Endothelial cell of umbilical vein (primary cell): ENCODE data around the gene AMH. TPM values are rescaled to one million over a fixed set of nuclear protein-coding genes. Genes with fewer than 3 reads are reported as not detected.

ENCODE experiments used
- BruUV-seq: library from RNA; stranded (reverse); fragments of 400-500 nt; replicated peaks from 2 replicates; lab custom pipeline; 2021; lab: Mats Ljungman, UMichigan
- CTCF ChIA-PET: fragments of 300-600, 350-600 bp; sonication (Branson Sonifier 250); formaldehyde crosslinking; loops from one replicate; lab custom pipeline; 2021; ENCODE audit warnings: antibody characterized with exemption, inconsistent platforms; lab: Charles Lee
- POLR2A ChIA-PET: fragments of 300-600, 350-600 bp; sonication (Branson Sonifier 250); formaldehyde crosslinking; loops from one replicate; lab custom pipeline; 2021; ENCODE audit warnings: antibody characterized with exemption, inconsistent platforms; lab: Charles Lee
- DNase-seq: peaks from one replicate; pipeline ENCODE4 v3.0.0-alpha.2; 2011; ENCODE audit warnings: low read depth, low spot score
- FAIRE-seq: peaks from 2 replicates; lab custom pipeline; 2011; peaks lifted over from hg19 to GRCh38; lab: Jason Lieb, UNC
- H2AFZ ChIP-seq: 2 replicates; pipeline ENCODE4 v1.6.0; 2012; ENCODE audit warnings: low read depth, low read length, control low read depth, inconsistent platforms
- H3K27ac ChIP-seq: 2 replicates; pipeline ENCODE4 v1.5.1; 2011; ENCODE audit warnings: low read depth, mild to moderate bottlenecking, control low read depth, low read length, moderate library complexity; ENCODE audit not compliant: insufficient read depth
- H3K27me3 ChIP-seq, 2 experiments: 2 replicates each; pipeline versions ENCODE4 v1.6.0 to v1.6.1; 2011; ENCODE audit warnings: low read length in 2 of 2, mixed read lengths in 1 of 2; ENCODE audit not compliant: control insufficient read depth in 2 of 2, insufficient read depth in 2 of 2
- H3K36me3 ChIP-seq, 2 experiments: 2 replicates in 1 of 2; 3 replicates in 1 of 2; pipeline ENCODE4 v1.5.1; 2011; ENCODE audit warnings: low read length in 2 of 2, mild to moderate bottlenecking in 1 of 2, moderate library complexity in 1 of 2; ENCODE audit not compliant: control insufficient read depth in 2 of 2, insufficient read depth in 2 of 2; ENCODE audit errors: extremely low read depth in 1 of 2
- H3K4me1 ChIP-seq: 3 replicates; pipeline ENCODE4 v1.5.1; 2011; ENCODE audit warnings: mild to moderate bottlenecking, low read length; ENCODE audit not compliant: control insufficient read depth, insufficient read depth; ENCODE audit errors: extremely low read depth
- H3K4me2 ChIP-seq: 2 replicates; pipeline ENCODE4 v1.6.1; 2011; ENCODE audit warnings: low read length, control low read depth, mixed read lengths; ENCODE audit not compliant: insufficient read depth
- H3K4me3 ChIP-seq, 3 experiments: fragments of 200-600 bp in 1 of 3; sonication (generic), shearing (Covaris generic) in 1 of 3; replicated peaks in 1 of 3; 2 replicates each; pipeline ENCODE4 v1.5.1; 2011 to 2016; ENCODE audit warnings: control low read depth in 3 of 3, low read length in 3 of 3, mild to moderate bottlenecking in 2 of 3, inconsistent platforms in 1 of 3, low read depth in 1 of 3, moderate library complexity in 1 of 3; ENCODE audit not compliant: insufficient read depth in 1 of 3
- H3K79me2 ChIP-seq: 2 replicates; pipeline ENCODE4 v1.6.0; 2012; ENCODE audit warnings: low read length, inconsistent platforms; ENCODE audit not compliant: control insufficient read depth, insufficient read depth
- H3K9ac ChIP-seq: replicated peaks from 2 replicates; pipeline ENCODE3; 2011; ENCODE audit warnings: low read length, control low read depth; ENCODE audit not compliant: insufficient read depth; ENCODE audit errors: extremely low read depth
- H3K9me1 ChIP-seq: replicated peaks from 3 replicates; pipeline ENCODE4 v1.6.0; 2011; ENCODE audit warnings: mild to moderate bottlenecking, low read length; ENCODE audit not compliant: control insufficient read depth, insufficient read depth; ENCODE audit errors: extremely low read depth
- H3K9me3 ChIP-seq: replicated peaks from 2 replicates; pipeline ENCODE4 v1.5.1; 2012; ENCODE audit warnings: low read length, inconsistent platforms; ENCODE audit not compliant: control insufficient read depth, insufficient read depth
- H4K20me1 ChIP-seq: replicated peaks from 2 replicates; pipeline ENCODE3; 2011; ENCODE audit warnings: mild to moderate bottlenecking, low read length; ENCODE audit not compliant: control insufficient read depth, insufficient read depth; ENCODE audit errors: extremely low read depth
- EZH2 ChIP-seq: IDR thresholded peaks from 2 replicates; pipeline ENCODE4 v1.6.1; 2012; ENCODE audit warnings: borderline replicate concordance, low read depth, mild to moderate bottlenecking, moderate library complexity, low read length, inconsistent platforms; ENCODE audit not compliant: severe bottlenecking
- FOS ChIP-seq: IDR thresholded peaks from 2 replicates; pipeline ENCODE4 v1.6.1; 2011; ENCODE audit warnings: mild to moderate bottlenecking, low read length, moderate library complexity, borderline replicate concordance; ENCODE audit not compliant: insufficient read depth
- GATA2 ChIP-seq: IDR thresholded peaks from 2 replicates; pipeline ENCODE4 v1.7.0; 2011; ENCODE audit warnings: low read depth, mild to moderate bottlenecking, moderate library complexity, mixed read lengths, low read length; ENCODE audit not compliant: insufficient read length, insufficient read depth
- JUN ChIP-seq: IDR thresholded peaks from 2 replicates; pipeline ENCODE4 v1.6.1; 2011; ENCODE audit warnings: borderline replicate concordance, low read depth; ENCODE audit not compliant: insufficient read length, insufficient read depth
- MYC ChIP-seq: IDR thresholded peaks from one replicate; pipeline ENCODE4 v1.6.1; 2011; ENCODE audit warnings: mild to moderate bottlenecking, low read depth, low read length
- POLR2A ChIP-seq: IDR thresholded peaks from 2 replicates; pipeline ENCODE4 v1.6.1; 2012; ENCODE audit warnings: low read depth, mild to moderate bottlenecking, control low read depth, low read length
- POLR2AphosphoS5 ChIP-seq: IDR thresholded peaks from 2 replicates; pipeline ENCODE4 v1.6.1; 2012; ENCODE audit warnings: low read depth, mild to moderate bottlenecking, control low read depth, low read length, moderate library complexity; ENCODE audit not compliant: insufficient read depth
- dilution Hi-C: fragments of 300-500 bp; cut with MboI; formaldehyde crosslinking; loops from one replicate; pipeline ENCODE4 v1.15.0; 2019; ENCODE audit warnings: low sequenced_read_pairs; ENCODE audit not compliant: extremely low pct_ligation_motif_present
- intact Hi-C: fragments of 100-400 bp; cut with micrococcal nuclease; formaldehyde crosslinking; loops from one replicate; pipeline ENCODE4 v1.10.0; 2022
- polyA plus RNA-seq, 4 experiments: library from polyadenylated mRNA; depleted of rRNA in 3 of 4; stranded (reverse) in 3 of 4; unstranded in 1 of 4; fragments of >200 nt; gene quantifications; 2 replicates each; pipeline versions ENCODE4 v1.2.1 to v1.2.3, GENCODE V29; 2011 to 2012; ENCODE audit warnings: missing spikeins in 1 of 4
- total RNA-seq: library from RNA; stranded (reverse); gene quantifications from 2 replicates; pipeline ENCODE4 v1.2.3, GENCODE V29; 2021
- TF ChIP-seq, protein P1 (sequence below), 2 donors: IDR thresholded peaks; 1 replicate in 1 of 2; 2 replicates in 1 of 2; pipeline ENCODE4 v1.5.1; 2011; ENCODE audit warnings: low read length in 2 of 2, mild to moderate bottlenecking in 2 of 2, moderate library complexity in 2 of 2, control low read depth in 1 of 2, inconsistent platforms in 1 of 2, low read depth in 1 of 2; ENCODE audit not compliant: insufficient read depth in 1 of 2; ENCODE audit errors: extremely low read depth in 1 of 2
- TF ChIP-seq, protein P2 (sequence below): IDR thresholded peaks from 2 replicates; pipeline ENCODE4 v1.6.1; 2011; ENCODE audit not compliant: insufficient read depth, insufficient read length

Gene AMH
- total and polyA plus RNA-seq, 2 donors (not counting 3 experiments of a cell fraction or from before 2014, with no cell fraction given), result 3.3 to 9.6 TPM

DNA sequence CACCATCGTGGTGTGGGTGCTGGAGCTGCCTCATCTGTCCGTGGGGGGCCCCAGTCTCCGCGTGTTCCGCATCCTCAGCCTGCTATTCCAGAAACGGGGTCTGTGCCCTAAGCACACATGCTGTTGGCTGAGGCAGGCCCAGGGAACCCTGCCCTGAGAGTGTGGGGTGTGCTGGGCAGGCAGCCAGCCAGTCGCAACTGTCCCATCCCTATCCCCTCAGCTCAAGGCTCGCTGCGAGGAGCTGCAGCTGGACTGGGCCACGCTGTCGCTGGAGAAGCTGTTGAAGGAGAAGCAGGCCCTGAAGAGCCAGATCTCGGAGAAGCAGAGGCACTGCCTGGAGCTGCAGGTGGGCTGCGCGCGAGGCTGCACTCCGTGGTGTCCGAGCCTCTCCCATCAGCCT, 34.9 kb upstream of the AMH start:
- Histone ChIP-seq H3K4me2 (no peak overlapping the region), H2AFZ (no peak overlapping the region), H4K20me1 (no peaks in the 10 kb centered on the region), H3K27ac (no peak overlapping the region), H3K9me1 (no peaks in the 10 kb centered on the region), H3K27me3 (no peaks in the 10 kb centered on the region), H3K4me3 (no peak overlapping the region), H3K4me1 (no peaks in the 10 kb centered on the region), H3K36me3 (peaks cover 12 to 50% of the 10 kb centered on the region in 2 experiments), H3K79me2 (no peaks in the 10 kb centered on the region), H3K9me3 (no peaks in the 10 kb centered on the region), H3K9ac (no peak overlapping the region)
- FAIRE-seq, result no peak
- DNase-seq, result no peak
- ChIA-PET POLR2A (no interaction called here), CTCF (interaction anchor here (1.4 to 2.0 kb wide), 2 partner anchors 58 kb away, joined by 6 to 8 read pairs; no protein-coding TSS in a partner anchor)
- dilution Hi-C loops, result no loop called here
- intact Hi-C loops, result no loop called here
- no peak for TF ChIP-seq EZH2
- TF ChIP-seq MYC, result no peak
- no peak for TF ChIP-seq POLR2A
- TF ChIP-seq GATA2, result no peak
- no peak for TF ChIP-seq FOS
- no peak for TF ChIP-seq JUN
- TF ChIP-seq, protein P1, sequence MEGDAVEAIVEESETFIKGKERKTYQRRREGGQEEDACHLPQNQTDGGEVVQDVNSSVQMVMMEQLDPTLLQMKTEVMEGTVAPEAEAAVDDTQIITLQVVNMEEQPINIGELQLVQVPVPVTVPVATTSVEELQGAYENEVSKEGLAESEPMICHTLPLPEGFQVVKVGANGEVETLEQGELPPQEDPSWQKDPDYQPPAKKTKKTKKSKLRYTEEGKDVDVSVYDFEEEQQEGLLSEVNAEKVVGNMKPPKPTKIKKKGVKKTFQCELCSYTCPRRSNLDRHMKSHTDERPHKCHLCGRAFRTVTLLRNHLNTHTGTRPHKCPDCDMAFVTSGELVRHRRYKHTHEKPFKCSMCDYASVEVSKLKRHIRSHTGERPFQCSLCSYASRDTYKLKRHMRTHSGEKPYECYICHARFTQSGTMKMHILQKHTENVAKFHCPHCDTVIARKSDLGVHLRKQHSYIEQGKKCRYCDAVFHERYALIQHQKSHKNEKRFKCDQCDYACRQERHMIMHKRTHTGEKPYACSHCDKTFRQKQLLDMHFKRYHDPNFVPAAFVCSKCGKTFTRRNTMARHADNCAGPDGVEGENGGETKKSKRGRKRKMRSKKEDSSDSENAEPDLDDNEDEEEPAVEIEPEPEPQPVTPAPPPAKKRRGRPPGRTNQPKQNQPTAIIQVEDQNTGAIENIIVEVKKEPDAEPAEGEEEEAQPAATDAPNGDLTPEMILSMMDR (IDR thresholded peaks at IDR 0.05; ENCODE audit: extremely low read depth in 1 of 2, insufficient read depth in 1 of 2, low read depth in 1 of 2, low read length in 2 of 2), result no peak
- no peak for TF ChIP-seq POLR2AphosphoS5
- TF ChIP-seq, protein P2, sequence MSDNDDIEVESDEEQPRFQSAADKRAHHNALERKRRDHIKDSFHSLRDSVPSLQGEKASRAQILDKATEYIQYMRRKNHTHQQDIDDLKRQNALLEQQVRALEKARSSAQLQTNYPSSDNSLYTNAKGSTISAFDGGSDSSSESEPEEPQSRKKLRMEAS, result no peak
- BruUV-seq, result no TSS peak
